Stimulated activated naive CD4-positive, alpha-beta T cell (primary cell): ENCODE data around the gene MADD.

Experiments
- DNase-seq, 6 experiments: peaks; one replicate each; lab custom pipeline; 2025; lab: John Stamatoyannopoulos, UW

Gene MADD

DNA sequence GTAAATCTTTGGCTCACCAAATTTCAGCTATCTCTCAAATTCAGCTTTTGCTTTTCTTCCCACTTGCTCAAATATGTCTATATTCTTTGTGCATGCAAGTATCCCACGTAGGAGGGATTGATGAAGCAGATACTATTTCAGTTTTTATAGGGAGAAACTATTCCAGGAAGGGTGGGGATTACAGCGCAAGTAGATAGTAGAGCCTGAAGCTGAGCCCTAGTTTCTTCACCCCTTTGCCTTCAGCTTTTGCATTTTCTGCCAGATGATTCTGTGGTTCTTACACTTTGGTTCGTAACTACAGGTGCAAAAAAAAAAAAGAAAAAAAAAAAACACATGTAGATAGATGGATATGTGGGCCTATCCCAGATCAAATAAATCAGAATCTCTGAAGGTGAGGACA is 18.2 kb upstream of the MADD start:
- no peak for DNase-seq

DNA sequence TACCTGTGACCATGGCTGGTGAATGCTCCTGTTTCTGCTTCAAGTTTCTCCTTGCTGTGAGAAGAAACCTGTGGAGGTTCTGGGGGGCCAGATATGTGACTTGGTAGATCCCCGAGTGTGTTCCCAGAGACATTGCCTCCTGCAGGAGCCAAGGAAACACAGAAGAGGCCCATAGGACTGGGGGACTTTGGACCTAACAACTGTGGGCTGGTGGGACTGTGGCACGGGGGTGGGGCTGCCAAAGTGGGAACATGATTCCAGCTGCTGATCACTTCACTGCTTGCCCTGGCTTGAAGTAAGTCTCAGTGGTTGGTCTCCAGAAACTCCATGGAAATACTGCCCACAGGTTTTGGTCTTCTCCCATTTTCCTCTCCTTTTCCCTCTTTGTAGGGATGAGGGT is 16.3 kb upstream of the MADD start:
- no peak for DNase-seq

DNA sequence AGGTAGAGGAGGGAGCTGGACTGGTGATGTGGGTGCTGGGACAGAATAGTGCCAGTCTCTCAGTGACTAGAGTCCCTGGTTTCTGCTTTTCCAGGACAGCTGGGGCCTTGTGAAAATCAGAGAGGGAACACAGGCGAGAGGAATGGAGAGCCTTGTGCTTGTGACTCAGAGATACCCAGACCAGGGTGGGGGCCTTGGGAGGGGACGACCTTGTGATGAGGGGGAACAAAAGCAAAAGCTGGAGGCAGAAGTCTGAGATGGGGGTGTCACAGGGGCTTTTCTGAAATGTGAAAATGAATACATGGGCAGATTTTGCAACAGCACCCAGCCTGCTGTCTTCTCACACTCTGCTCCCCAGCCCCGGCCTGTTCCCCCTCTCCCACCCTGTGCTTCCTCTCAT is 15.5 kb upstream of the MADD start:
- DNase-seq: no peak

DNA sequence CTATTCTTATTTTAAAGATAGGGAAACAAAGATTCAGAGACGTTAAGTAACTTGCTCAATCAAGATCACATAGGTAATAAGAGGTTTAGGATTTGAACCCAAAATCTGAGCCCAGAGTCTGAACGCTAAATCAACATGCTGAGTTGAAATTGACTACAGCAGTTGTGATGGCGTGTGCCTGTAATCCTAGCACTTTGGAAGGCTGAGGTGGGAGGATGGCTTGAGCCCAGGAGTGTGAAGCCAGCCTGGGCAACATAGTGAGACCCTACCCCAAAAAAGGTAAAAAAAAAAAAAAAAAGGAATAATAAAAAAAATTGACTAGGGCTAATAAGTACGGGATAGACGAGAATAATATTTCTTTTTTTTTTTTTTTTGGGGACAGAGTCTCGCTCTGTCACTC is 13.6 kb upstream of the MADD start:
- DNase-seq: no peak

DNA sequence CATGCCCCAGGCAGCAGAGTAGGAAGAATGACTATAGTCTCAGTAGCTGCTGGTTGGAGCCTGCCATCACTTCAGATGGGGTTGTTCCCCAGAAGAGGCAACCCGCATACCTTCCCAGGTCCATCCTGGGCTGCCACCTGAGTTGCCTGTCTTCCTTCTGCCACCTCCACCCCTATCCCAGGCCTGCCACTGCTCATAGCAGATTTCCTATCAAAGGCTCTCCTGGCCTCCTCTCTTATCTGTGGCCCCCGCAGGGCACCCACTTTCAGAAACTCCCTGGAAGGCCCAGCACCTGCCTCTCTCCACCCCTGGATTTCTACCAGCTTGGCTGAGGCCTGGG is 12.8 kb upstream of the MADD start:
- no peak for DNase-seq

DNA sequence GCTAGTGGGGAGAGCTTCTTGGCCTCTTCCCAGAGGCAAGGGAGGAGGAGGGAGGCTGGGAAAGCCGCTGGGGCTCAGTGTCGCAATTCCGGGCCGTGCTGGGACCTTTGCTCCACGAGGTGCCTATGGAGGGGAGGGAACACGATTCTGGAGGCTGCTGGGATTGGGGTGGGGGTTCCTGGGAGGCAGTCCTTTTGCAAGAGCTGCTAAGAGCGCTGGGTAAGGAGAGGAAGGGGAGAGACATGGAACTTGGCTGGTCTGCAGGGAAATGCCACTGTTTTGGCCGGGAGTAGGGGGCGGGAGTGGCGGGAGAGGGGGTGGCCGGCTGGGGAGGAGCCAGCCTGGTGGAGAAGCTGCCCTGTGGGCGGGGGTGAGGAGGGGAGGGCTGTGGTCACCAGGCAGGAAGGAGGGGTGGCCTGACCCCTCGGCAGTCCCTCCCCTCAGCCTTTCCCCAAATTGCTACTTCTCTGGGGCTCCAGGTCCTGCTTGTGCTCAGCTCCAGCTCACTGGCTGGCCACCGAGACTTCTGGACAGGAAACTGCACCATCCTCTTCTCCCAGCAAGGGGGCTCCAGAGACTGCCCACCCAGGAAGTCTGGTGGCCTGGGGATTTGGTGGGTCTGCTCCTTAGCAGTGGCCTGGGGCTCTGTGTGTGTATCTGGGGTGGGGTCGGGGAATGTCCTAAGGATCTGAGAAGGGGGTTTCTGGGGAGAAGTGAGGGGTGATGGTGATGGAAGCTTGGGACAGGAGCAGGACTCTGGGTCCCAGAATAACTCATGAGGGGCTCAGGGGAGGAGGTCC is 12.2 kb upstream of the MADD start, which contains the start of gene NR1H3:
Gene NR1H3 (plus strand): TSS at position 480 of the 800 bp plus-strand sequence. CDS start 1,221 bp downstream, outside the sequence.
- no peak for DNase-seq

DNA sequence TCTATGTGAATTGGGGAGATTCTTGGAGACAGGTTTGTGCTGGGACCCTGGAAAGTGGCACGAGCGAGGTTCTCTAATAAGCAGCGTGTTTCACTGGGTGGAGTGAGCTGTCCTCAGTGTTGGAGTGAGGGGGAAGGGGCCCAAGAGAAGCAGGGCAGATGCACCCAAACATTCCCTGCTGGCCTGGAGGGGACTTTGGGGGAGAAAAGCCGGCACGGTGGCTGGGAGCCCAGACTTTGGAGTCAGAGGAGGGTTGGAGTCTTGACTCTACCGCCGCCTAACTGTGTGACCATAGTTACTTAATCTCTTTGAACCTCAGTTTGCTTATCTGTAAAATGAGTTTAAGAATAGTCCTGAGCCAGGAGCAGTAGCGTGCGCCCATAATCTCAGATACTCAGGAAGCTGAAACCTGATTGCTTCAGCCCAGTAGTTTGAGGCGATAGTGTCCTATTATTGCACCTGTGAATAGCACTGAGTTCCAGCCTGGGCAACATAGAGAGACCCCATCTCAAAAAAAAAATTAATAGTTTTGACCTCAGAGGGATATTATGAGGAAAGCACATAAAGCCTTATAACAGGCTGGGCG is 11.5 kb upstream of the MADD start:
- no peak for DNase-seq

DNA sequence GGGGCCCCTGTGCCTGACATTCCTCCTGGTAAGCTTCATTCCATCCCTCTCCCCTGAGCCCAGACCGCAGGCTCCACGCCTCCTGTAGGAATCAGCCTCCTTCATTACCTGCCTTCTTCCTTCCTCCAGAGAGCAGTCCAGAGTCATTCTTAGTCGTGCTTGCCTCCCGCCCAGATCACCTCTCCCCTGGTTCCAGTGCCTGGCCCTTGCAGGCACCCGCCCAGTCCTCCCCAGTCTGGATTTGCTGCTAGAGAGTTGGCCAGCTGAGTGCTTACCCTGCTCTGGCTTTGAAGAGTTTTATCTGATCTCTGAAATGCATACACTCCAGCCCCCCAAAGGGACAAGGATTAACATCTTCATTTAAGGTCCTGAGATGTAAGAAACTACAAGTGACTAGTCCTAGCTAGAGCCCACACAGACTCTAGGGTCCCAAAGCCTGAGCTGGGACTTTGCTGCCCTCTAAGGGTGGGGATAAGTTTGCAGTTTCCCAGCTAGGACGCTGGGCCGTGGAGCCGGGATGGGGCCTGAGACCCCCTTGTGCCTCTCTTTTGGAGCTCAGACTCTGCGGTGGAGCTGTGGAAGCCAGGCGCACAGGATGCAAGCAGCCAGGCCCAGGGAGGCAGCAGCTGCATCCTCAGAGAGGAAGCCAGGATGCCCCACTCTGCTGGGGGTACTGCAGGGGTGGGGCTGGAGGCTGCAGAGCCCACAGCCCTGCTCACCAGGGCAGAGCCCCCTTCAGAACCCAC is 10.5 kb upstream of the MADD start:
- peak in 3 of 6 experiments; percentile 11 to 30 (median 27) for DNase-seq

DNA sequence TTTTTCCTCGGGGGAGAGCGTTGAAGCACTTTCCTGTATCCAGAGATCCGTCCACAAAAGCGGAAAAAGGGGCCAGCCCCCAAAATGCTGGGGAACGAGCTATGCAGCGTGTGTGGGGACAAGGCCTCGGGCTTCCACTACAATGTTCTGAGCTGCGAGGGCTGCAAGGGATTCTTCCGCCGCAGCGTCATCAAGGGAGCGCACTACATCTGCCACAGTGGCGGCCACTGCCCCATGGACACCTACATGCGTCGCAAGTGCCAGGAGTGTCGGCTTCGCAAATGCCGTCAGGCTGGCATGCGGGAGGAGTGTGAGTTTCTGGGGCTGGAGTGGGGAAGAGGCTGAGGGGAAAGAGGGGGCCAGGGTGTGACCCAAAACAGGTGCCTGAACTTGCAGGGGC is 9.6 kb upstream of the MADD start:
- no peak for DNase-seq

DNA sequence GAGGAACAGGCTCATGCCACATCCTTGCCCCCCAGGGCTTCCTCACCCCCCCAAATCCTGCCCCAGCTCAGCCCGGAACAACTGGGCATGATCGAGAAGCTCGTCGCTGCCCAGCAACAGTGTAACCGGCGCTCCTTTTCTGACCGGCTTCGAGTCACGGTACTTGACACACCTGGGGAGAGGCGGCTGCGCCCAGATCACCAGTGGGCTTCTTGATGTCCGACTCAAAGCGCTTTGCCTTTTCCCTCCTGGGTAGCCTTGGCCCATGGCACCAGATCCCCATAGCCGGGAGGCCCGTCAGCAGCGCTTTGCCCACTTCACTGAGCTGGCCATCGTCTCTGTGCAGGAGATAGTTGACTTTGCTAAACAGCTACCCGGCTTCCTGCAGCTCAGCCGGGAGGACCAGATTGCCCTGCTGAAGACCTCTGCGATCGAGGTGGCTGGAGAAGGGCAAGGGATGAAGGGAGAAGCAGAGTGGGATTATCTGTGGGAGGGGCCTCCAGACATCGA is 8.6 kb upstream of the MADD start:
- DNase-seq: no peak

DNA sequence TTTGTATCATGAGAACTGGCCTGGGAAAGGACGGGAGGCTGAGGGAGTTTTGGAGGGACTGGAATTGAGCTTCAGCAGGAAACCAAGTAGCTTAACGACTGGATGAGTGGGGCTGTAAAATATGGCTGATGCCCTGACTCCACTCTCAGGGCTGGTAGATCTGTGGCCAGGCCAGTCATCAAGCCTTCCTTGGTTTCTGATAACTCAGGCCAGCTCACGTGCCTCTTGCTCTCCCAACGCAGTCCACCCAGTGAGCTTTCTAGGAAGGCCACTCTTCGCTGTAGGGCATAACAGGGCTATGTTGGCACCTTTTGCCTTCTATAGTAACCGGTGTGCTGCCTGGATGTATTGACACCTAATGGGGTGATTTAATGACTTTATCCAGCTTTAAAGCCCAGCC is 5.8 kb upstream of the MADD start:
- DNase-seq: no peak

DNA sequence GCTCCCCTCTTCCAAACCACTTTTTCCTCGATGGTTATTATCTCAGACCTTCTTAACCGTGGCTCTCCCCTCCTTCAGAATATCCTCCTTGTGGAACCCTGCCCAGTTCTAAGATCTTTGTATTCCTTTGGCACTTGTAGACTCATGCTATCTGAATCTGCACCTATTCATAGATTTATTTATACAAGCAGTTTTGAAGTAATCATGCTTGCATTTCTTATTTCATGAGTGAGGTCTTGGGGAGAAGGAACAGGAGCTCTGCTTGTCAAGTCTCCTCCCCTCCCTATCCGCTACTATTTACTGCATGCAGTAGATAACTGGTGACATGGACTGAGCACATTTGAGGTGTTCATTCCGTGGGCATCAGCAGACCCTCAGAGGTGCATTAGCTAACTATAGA is 5.4 kb upstream of the MADD start:
- no peak for DNase-seq

DNA sequence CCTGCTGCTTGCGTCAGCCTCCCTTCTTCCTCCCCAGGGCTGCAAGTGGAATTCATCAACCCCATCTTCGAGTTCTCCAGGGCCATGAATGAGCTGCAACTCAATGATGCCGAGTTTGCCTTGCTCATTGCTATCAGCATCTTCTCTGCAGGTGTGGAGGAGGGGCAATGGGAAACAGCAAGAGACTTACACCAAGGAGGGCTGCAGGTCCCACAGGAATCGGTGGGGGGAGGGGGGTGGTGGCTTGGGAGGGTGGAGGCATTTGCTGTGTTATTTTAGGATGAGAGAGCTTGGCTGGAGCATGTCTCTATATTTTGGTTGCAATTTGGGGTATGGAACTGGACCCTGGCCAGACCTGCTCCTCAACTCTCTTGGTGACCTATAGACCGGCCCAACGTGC is 2.1 kb upstream of the MADD start:
- DNase-seq: no peak

DNA sequence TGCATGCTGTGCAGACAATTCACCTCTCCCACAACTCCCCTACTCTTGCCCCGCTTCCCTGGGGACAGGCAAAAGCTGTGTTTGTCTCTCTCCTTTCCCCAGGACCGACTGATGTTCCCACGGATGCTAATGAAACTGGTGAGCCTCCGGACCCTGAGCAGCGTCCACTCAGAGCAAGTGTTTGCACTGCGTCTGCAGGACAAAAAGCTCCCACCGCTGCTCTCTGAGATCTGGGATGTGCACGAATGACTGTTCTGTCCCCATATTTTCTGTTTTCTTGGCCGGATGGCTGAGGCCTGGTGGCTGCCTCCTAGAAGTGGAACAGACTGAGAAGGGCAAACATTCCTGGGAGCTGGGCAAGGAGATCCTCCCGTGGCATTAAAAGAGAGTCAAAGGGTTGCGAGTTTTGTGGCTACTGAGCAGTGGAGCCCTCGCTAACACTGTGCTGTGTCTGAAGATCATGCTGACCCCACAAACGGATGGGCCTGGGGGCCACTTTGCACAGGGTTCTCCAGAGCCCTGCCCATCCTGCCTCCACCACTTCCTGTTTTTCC is 1.4 kb upstream of the MADD start:
- no peak for DNase-seq

DNA sequence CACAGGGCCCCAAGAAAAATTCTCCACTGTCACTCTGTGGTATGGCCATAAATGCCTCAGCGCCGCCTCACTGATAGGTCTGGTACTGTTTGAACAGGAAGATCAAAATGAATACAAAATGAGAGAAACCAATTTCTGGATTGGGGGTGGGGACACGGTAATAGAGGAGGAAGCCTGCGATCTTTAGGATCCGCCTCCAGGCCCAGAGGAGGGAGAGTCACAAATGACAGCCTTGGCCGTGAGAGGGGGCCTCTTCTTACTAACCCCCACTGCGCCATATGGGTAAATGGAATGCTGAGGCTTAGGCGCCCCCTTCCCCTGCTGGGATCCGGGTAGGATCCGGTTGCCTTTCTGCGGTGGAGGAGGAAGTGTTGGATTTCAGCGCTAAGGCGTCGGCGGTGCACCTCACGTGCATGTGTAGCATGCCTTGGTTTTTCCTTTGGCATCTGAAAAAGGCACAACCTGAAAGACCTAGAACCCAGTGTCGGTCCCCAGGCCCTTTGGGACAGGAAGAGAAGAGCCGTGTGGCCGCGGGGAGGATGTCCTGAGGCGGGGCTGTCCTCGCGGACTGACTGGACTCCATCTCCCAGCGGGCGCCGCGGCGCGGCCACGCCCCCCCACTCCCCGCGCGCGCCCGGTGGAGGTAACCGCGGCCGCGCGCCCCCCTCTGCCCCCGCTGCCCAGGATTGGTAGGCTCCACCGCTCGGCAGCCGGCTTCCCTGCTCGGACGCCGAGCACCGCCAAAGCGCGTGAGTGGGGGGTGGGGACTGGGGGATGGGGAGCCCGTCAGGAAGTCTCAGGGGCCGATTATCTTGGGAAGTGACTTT is 718 bp upstream of the MADD start:
- DNase-seq: peak; percentile 82 to 97 (median 90)

DNA sequence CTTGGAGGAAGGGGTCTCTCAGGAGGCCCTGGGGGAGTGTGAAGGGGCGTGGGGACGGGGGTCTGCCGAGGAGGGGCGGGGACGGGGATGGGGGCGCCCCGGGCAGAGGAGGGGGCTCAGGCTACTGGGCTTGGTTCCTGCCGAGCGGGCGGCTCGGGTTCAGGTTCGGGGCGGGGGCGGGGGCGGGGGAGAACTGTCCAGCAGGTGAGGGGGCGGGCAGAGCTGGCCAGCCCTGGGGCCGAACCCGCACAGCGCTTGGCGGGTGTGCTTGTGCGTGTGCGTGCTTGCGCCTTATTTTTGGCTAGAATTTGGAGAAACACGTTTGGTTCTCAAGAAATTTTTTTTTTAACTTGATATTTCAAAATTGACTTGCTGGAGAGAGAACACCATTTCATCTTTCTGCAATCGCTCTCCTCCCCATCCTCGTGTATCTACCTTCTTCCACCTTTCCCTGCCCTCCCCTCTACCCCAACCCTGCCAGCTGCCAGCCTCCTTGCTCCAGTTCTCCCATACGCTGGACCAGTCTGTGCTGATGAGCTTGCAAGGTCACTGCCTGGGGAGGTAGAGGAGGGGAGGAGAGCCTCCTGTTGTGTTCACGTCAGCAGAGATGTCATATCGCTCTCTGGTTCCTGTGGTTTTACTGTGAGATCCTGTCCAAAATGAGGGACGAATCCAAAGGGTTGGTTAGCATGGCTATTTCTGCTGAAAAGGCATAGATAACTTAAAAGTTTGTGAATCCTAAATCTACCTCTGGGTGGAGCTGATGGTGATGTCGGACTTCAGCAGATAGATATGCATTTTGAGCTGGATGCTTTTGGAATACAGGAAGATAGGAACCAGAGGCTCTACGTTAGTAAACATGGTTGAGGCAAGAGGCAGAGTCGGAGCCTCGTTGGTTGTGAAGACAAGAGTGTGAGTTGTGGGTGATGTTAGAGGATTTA is 668 bp downstream of the MADD start:
- peak in 4 of 6 experiments; percentile 9 to 33 (median 23) for DNase-seq

DNA sequence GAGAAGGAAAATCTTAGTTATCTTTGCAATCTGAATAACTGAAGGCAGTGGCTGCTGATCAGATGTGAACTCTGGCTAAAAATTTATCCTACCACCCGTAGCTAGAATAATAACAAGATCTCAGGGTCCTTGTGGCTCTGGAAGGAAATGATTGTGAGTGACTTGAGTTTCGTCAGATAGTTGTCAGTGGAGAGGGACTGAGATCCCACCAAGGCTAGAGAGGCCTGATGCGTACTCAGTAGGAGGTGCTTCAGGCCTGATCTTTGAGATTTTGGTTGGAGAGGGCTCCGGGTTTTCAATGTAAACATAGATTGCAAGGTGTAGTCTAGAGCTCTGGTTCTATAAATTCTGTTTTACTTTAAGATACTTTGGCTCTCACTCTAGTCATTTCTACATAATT is 1.4 kb downstream of the MADD start:
- DNase-seq: no peak

DNA sequence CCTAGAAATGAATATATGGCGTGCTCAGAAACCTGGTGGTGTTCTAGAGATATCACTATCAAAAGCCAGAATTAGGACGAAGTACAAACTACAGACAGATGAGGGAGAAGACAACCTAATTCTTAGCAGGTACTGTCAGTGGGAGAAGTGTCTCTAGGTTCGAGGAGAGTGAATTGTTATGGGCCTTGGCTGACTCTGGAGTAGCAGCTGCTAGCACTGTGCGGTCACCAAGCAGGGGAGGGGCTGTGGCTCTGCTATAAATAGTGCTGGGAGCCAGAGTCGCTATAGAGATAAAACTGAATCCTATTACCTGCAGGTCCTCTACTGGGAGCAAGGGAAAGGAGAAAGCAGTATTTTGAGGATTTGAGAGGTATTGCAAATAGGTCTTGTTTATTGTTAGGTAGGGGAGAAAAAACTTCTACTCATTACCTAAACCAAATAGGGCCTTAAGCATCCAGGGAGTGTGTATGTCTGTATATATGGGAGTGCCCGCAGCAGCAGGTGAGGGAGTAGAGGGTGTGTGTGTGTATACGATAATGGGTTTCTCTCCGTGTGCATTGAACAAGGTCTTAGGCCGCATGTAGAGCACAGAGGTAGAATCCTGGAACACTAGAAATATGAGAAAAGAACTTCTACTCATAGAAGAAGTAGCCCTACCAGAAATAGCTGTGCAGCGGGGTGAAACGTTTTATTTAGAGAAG is 2.2 kb downstream of the MADD start:
- no peak for DNase-seq

DNA sequence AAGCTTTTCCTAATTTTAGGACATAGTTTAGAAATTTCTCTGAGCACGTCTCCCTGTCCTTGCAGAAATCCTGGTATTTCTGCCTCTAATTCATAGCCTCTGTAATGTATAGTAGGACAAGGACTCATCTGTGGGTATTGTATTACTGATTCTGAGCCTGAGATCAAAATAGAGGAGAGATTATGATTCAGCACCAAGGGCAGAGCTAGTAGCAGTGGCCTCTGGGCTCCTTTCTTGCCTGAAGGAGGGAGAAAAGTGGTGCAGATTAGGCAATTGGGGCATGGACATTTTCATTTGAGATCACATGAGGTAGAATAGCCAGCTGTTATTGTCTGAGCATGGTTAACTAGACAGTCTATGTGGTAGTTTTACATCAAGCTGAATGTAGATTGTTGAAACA is 2.8 kb downstream of the MADD start:
- no peak for DNase-seq
